Brain microvascular endothelial cell (primary cell): ENCODE results near the gene LRP1B.

Experiments used
- DNase-seq: peaks from one replicate; pipeline ENCODE4 v3.0.0-alpha.2; 2020
- H3K27ac ChIP-seq: fragments of 250-450 bp; sonication (Bioruptor Pico); 2 replicates; pipeline ENCODE4 v1.5.1; 2020; ENCODE audit warnings: mild to moderate bottlenecking, moderate library complexity
- H3K27me3 ChIP-seq: fragments of 250-450 bp; sonication (Bioruptor Pico); replicated peaks from 2 replicates; pipeline ENCODE4 v1.5.1; 2020; ENCODE audit warnings: mild to moderate bottlenecking
- H3K36me3 ChIP-seq: fragments of 250-450 bp; sonication (Bioruptor Pico); replicated peaks from 2 replicates; pipeline ENCODE4 v1.5.1; 2020; ENCODE audit warnings: mild to moderate bottlenecking
- H3K4me3 ChIP-seq: 2 replicates; pipeline ENCODE4 v1.5.1; 2011; ENCODE audit warnings: low read depth, mild to moderate bottlenecking, control low read depth, low read length, moderate library complexity
- CTCF ChIP-seq: IDR thresholded peaks from 2 replicates; pipeline ENCODE4 v1.5.1; 2011; ENCODE audit warnings: low read depth, mild to moderate bottlenecking, moderate library complexity, low read length, control low read depth, inconsistent platforms; ENCODE audit errors: missing control alignments
- in situ Hi-C: cut with HindIII; loops from 2 replicates; pipeline ENCODE4 v1.10.0; 2017; ENCODE audit warnings: low sequenced_read_pairs, low pct_ligation_motif_present

Gene LRP1B

GRCh38 chr2:141364821-141365220 lies 766.0 kb downstream of the LRP1B start:
- H3K36me3 ChIP-seq, result no peaks in the 10 kb centered on the region
- no peak for DNase-seq
- H3K27ac ChIP-seq, result no peak overlapping the region
- H3K4me3 ChIP-seq, result no peak overlapping the region
- no peaks in the 10 kb centered on the region for H3K27me3 ChIP-seq
- in situ Hi-C loops, result no loop called here
- no peak for TF ChIP-seq CTCF

GRCh38 chr2:141362311-141362710 lies 768.5 kb downstream of the LRP1B start:
- TF ChIP-seq CTCF, result no peak
- in situ Hi-C loops, result no loop called here
- no peak overlapping the region for H3K4me3 ChIP-seq
- no peaks in the 10 kb centered on the region for H3K27me3 ChIP-seq
- H3K27ac ChIP-seq, result no peak overlapping the region
- DNase-seq, result no peak
- H3K36me3 ChIP-seq, result no peaks in the 10 kb centered on the region

- no peaks in the 10 kb centered on the region for H3K36me3 ChIP-seq
- no peaks in the 10 kb centered on the region for H3K27me3 ChIP-seq
- DNase-seq, result no peak
- TF ChIP-seq CTCF, result no peak
- no peak overlapping the region for H3K27ac ChIP-seq
- H3K4me3 ChIP-seq, result no peak overlapping the region
- in situ Hi-C loops, result no loop called here
These were observed 782.3 kb downstream of the LRP1B start for GRCh38 chr2:141348481-141348880.

GRCh38 chr2:141341444-141341843 lies 789.4 kb downstream of the LRP1B start:
- Histone ChIP-seq H3K36me3 (no peaks in the 10 kb centered on the region), H3K4me3 (no peak overlapping the region), H3K27me3 (no peaks in the 10 kb centered on the region), H3K27ac (no peak overlapping the region)
- DNase-seq, result peak; percentile 67
- in situ Hi-C loops, result no loop called here
- no peak for TF ChIP-seq CTCF

- in situ Hi-C loops, result no loop called here
- TF ChIP-seq CTCF, result no peak
- Histone ChIP-seq H3K27me3 (no peaks in the 10 kb centered on the region), H3K36me3 (no peaks in the 10 kb centered on the region), H3K4me3 (no peak overlapping the region), H3K27ac (peak overlapping the region; percentile 60)
- DNase-seq, result peak; percentile 68
These were observed 799.7 kb downstream of the LRP1B start for GRCh38 chr2:141331127-141331526.

GRCh38 chr2:141329964-141330363 lies 800.9 kb downstream of the LRP1B start:
- no peaks in the 10 kb centered on the region for H3K27me3 ChIP-seq
- H3K27ac ChIP-seq, result peak overlapping the region; percentile 23
- no peaks in the 10 kb centered on the region for H3K36me3 ChIP-seq
- no peak for TF ChIP-seq CTCF
- no peak for DNase-seq
- no peak overlapping the region for H3K4me3 ChIP-seq
- in situ Hi-C loops, result no loop called here
